ENCODE measurements around the gene TARS2. TPM values are rescaled to one million over a fixed set of nuclear protein-coding genes. Genes with fewer than 3 reads are reported as not detected.

The TARS2 gene
- total and polyA plus RNA-seq, 2 of the 4 experiments (the other 2 are of a cell fraction), result 10.9 to 21.8 TPM

DNA sequence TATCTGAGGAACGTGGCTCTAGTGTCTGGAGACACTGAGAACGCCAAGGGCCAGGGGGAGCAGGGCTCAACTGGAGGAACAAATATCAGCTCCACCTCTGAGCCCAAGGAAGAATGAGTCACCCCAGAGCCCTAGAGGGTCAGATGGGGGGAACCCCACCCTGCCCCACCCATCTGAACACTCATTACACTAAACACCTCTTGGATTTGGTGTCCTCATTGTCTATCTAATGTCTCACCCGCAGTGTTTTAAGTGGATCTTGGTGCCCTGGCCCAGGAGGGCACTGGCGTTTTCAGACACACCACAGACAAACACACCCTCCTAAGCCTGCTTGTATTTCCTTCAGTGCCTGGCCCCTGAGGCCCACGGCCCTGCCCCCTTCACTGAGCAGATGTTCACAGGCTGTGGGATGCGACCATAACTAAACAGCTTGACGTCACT is 26.2 kb downstream of the TARS2 start:
- POLR2A ChIA-PET (ENCODE audit: unreplicated experiment), result no interaction called here
- WGBS, 2 experiments (ENCODE audit: extremely low coverage in 2 of 2, insufficient read length in 1 of 2), result no CpG with 5 or more reads among the region's 7 CpGs

More for the DNA sequence above, 26.2 kb downstream of the TARS2 start:
- BruUV-seq (replicated peaks), result no TSS peak
- no peak overlapping the region for H2BK5ac ChIP-seq (ENCODE audit: low read depth, low read length, poor library complexity, severe bottlenecking)
- CTCF ChIA-PET, result no interaction called here
- H3K4me3 ChIP-seq (ENCODE audit: insufficient read depth, low read depth, low read length), result no peak overlapping the region
- no peak overlapping the region for H4K5ac ChIP-seq (ENCODE audit: low read depth, low read length)
- no peak overlapping the region for H2BK15ac ChIP-seq (ENCODE audit: low read depth, low read length)
- H3K9me3 ChIP-seq (ENCODE audit: control insufficient read depth, insufficient read depth, low read length), result no peaks in the 10 kb centered on the region
- no peak overlapping the region for H2AK9ac ChIP-seq (replicated peaks; ENCODE audit: low read depth, low read length, poor library complexity)
- H2AFZ ChIP-seq (replicated peaks; ENCODE audit: low read length, poor library complexity), result peak overlapping the region; percentile 44
- in situ Hi-C loops (cut with MboI; ENCODE audit: low sequenced_read_pairs) (no loop called here), dilution Hi-C loops (cut with HindIII; ENCODE audit: low sequenced_read_pairs, unreplicated experiment) (no loop called here), intact Hi-C loops (cut with micrococcal nuclease) (no loop called here)
- H4K91ac ChIP-seq (ENCODE audit: insufficient read depth, low read depth, low read length), result no peak overlapping the region
- no peak overlapping the region for H3K4ac ChIP-seq (ENCODE audit: low read depth, low read length)
- H3K23ac ChIP-seq (ENCODE audit: low read depth, low read length), result no peak overlapping the region
- peaks cover 17% of the 10 kb centered on the region for H3K4me1 ChIP-seq (ENCODE audit: control insufficient read depth, insufficient read depth, low read length)
- no peaks in the 10 kb centered on the region for H3K27me3 ChIP-seq (ENCODE audit: control insufficient read depth, insufficient read depth, low read length)
- no peaks in the 10 kb centered on the region for H4K20me1 ChIP-seq (ENCODE audit: insufficient read depth, low read length)
- no peak overlapping the region for H3K56ac ChIP-seq (ENCODE audit: extremely low read depth, insufficient read depth, low read length)
- H3K9me1 ChIP-seq (ENCODE audit: insufficient read depth, low read length), result peaks cover 30% of the 10 kb centered on the region
- DNase-seq (no peak), ATAC-seq (ENCODE audit: low read depth) (no peak)
- no peak overlapping the region for H3K14ac ChIP-seq (replicated peaks; ENCODE audit: low read depth, low read length)
- peaks cover 28% of the 10 kb centered on the region for H3K36me3 ChIP-seq (ENCODE audit: control insufficient read depth, insufficient read depth, low read length)
- no peak overlapping the region for H3K9ac ChIP-seq (ENCODE audit: low read depth, low read length)
- no peak overlapping the region for H3K18ac ChIP-seq (ENCODE audit: low read depth, low read length)
- no peak overlapping the region for H2BK20ac ChIP-seq (ENCODE audit: low read depth, low read length)
- H4K8ac ChIP-seq (ENCODE audit: low read depth in 2 of 2, low read length in 2 of 2), result no peak overlapping the region
- H2AK5ac ChIP-seq (ENCODE audit: low read depth, low read length), result peak overlapping the region; percentile 56; the same call in 1 of the 2 replicates
- no peak overlapping the region for H2BK120ac ChIP-seq (ENCODE audit: low read depth, low read length)
- no peak overlapping the region for H3K27ac ChIP-seq (ENCODE audit: insufficient read depth, low read length)
- H3K4me2 ChIP-seq (ENCODE audit: low read depth, low read length), result no peak overlapping the region
- H3K79me1 ChIP-seq (ENCODE audit: low read depth in 1 of 2, low read length in 2 of 2), result peaks cover 22 to 63% of the 10 kb centered on the region in 2 experiments
- TF ChIP-seq RFX5 (IDR thresholded peaks at IDR 0.05; ENCODE audit: low read depth, low read length), result no peak

Data from IMR-90 (cell line).